HG03280 (cell line): ENCODE data around the gene SPIRE2.
A peak's percentile ranks its signal among the peaks of the same experiment; 100 is the strongest.
"Not testable (repeated sequence)": the region's sequence is repeated elsewhere in the genome, so short reads cannot be mapped to it uniquely, and the experiment has no call there.

ENCODE experiments used
- ATAC-seq: cut with Tn5 transposase; IDR thresholded peaks from one replicate; pipeline ENCODE4 v1.9.1; 2021; ENCODE audit warnings: mild to moderate bottlenecking, moderate library complexity; ENCODE audit not compliant: unreplicated experiment

Gene SPIRE2, protein sequence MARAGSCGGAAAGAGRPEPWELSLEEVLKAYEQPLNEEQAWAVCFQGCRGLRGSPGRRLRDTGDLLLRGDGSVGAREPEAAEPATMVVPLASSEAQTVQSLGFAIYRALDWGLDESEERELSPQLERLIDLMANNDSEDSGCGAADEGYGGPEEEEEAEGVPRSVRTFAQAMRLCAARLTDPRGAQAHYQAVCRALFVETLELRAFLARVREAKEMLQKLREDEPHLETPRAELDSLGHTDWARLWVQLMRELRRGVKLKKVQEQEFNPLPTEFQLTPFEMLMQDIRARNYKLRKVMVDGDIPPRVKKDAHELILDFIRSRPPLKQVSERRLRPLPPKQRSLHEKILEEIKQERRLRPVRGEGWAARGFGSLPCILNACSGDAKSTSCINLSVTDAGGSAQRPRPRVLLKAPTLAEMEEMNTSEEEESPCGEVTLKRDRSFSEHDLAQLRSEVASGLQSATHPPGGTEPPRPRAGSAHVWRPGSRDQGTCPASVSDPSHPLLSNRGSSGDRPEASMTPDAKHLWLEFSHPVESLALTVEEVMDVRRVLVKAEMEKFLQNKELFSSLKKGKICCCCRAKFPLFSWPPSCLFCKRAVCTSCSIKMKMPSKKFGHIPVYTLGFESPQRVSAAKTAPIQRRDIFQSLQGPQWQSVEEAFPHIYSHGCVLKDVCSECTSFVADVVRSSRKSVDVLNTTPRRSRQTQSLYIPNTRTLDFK

GRCh38 chr16:89828199-89828869, at the start of gene SPIRE2:
TSS of gene SPIRE2 (plus strand) at chr16:89828475. CDS start at chr16:89828551, 76 bp downstream.
- ATAC-seq: peak; percentile 59

DNA sequence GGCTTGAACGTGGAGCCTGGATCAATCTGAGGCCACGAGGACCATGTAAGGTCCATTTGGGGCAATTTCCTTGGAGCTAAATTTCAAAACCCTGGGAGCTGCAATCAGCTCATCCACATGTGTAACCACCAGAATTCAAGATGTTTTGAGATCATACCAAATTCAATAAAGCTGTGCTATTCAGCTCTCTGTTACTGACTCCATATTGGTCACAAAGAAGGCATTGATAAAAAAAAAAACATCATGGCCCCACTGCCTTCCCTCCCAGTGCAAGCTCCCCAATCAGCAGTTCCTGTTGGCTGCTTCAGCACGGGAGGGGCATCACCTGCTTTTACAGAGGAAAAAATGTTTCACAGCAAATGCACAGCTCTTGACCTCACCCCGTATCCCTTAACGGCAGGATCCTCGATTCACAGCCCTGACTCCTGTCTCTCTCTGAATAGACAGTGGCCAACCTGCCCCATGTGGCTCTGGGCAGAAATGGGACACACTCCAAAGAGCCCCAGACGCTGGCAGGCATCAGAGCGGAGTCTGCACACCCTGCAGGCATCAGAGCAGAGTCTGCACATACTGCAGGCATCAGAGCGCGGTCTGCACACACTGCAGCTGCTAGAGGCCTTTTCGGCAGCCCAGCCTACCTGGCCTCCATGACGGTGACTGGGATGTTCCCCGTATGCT, 48.9 kb upstream of the SPIRE2 start:
- ATAC-seq: no peak

DNA sequence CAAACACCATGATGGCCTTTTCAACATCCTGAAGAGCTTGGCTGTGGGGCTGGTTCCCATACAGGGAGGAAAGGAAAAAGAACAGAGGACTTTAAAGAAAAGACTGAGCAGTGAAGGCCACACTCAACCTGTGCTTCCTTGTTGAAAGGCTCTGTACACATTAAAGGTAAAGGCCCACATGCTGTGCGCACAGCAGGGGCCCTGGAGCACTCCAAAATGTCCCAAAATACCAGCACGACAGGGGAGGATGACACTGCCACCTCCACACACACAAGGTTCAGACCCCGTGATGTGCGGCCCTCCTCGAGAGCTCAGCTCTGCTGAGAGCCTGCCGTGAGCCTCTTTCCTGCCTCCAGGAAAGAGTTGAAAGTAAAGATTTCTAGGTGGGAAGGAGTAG, 48.4 kb upstream of the SPIRE2 start:
- ATAC-seq: no peak

DNA sequence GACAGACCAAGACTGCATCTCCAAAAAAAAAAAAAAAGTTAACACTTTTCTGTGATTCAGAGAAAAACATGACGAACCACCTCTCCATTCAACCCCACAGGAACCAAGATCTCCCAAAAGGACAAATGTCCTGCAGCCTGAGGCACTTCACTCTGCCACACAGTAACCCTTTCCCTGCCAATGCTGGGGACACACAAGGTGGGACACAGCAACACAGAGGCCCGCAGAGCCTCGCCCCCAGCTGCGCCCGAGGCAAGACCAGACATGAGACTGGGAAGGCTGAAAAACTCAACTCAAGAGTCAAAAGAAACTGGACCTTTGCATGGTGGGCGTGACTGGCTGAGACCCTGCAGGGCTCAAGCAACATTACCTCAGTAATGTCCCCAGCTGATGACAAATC, 45.8 kb upstream of the SPIRE2 start:
- ATAC-seq: no peak

GRCh38 chr16:89783952-89784351, 44.3 kb upstream of the SPIRE2 start:
- not testable (repeated sequence) for ATAC-seq

DNA sequence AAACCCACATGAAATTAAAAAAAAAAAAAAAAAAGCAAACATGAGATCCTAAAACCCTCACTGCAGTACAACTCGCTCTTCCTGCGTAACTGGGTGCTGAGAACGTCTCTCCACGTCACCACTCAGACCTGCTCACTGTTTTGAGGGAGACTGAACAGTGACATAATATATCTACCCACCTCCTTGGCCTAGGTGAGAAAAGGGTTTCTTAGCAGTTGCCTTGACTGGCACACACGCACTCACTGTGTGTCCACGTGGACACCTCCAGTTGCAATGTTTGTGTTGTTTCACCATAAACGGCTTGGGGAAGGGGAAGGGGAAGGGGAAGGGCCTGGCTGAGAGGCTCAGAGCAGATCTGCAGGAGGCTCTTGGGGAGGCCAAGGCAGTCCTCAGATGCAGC, 43.9 kb upstream of the SPIRE2 start:
- ATAC-seq: no peak

- ATAC-seq: no peak
Measured at GRCh38 chr16:89785523-89786155, 42.6 kb upstream of the SPIRE2 start.

- no peak for ATAC-seq
Measured at GRCh38 chr16:89786474-89787364, 41.6 kb upstream of the SPIRE2 start.

DNA sequence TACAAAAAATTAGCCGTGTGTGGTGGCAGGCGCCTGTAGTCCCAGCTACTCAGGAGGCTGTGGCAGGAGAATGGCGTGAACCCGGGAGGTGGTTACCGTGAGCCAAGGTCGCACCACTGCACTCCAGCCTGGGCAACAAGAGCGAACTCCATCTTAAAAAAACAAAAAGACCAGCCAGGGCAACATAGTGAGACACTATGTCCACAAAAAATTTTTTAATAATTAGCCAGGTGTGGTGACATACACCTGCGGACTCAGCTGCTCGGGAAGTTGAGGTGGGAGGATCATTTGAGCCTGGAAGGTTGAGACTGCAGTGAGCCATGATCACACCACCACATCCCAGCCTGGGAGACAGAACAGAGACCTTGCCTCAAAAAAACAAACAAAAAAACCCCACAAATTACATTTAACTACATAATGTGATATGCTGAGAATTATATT, 40.9 kb upstream of the SPIRE2 start:
- ATAC-seq: no peak

GRCh38 chr16:89791278-89791995, 36.8 kb upstream of the SPIRE2 start:
- no peak for ATAC-seq

DNA sequence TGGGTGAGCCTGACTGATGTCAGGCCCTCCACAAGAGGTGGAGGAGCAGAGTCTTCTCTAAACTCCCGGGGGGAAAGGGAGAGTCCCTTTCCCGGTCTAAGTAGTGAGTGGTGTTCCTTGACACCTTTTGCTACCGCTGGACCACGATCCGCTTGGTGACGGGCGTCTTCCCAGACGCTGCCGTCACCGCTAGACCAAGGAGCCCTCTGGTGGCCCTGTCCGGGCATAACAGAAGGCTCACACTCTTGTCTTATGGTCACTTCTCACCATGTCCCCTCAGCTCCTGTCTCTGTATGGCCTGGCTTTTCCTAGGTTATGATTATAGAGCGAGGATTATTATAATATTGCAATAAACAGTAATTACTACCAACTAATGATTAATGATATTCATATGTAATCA, 35.2 kb upstream of the SPIRE2 start:
- ATAC-seq: not testable (repeated sequence)

GRCh38 chr16:89793955-89794354, 34.3 kb upstream of the SPIRE2 start:
- no peak for ATAC-seq

DNA sequence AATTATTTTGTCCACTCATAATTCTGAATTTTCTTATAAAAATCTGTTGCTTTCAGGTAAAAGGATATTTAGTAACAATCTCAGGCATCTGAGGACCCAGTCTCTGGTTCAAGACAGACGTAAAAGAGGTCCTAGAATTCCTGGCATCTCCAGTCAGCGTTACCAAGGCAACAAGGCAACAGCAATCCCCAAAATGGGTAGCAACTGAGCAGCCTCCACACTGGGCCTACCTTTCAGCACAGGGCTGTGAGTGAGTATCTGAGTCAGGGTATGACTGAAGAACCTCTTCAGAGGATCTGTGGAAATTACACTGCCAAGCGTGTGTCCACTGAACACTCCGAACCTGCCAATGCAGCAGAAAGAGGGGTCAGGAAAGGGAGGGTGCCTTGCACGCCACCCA, 32.6 kb upstream of the SPIRE2 start:
- no peak for ATAC-seq

- ATAC-seq: no peak
Measured at GRCh38 chr16:89796104-89796503, 32.2 kb upstream of the SPIRE2 start.

- no peak for ATAC-seq
Measured at GRCh38 chr16:89798126-89798525, 30.1 kb upstream of the SPIRE2 start.

DNA sequence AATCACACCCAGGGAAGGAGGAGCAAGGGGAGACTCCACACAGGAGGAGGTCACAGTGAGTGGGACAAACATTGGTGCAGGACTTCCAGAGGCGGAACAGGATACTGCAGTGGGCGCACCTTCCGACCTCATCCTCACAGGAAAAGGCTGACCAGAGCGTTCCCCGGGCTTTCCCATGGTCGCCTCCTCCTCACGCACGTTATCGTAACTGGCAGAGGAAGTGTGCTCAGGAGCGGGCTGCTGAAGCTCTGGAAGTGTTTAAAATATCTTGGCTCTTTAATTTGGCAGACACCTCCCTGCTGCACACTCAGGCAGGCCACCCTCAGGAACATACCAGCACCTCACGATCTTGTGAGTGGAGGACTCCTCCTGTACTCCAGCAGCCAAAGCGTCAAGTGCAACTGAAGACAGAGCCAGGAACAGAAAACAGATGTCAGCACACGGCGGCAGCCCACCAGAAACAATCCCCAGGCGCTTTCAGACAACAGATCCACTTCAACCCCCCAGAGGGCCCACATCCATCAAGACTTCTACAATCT, 29.4 kb upstream of the SPIRE2 start:
- no peak for ATAC-seq

- no peak for ATAC-seq
Measured at GRCh38 chr16:89801800-89802199, 26.5 kb upstream of the SPIRE2 start.

- no peak for ATAC-seq
Measured at GRCh38 chr16:89805136-89805905, 23.0 kb upstream of the SPIRE2 start.
